HFFc6 (cell line): ENCODE data around the gene BORCS5. TPM values are rescaled to one million over a fixed set of nuclear protein-coding genes. Genes with fewer than 3 reads are reported as not detected.

Experiments
- DNase-seq: peaks from one replicate; pipeline ENCODE4 v3.0.0-alpha.2; 2018
- H3K27ac Mint-ChIP-seq: 2 replicates; pipeline ENCODE4 v1.8.0; 2020; ENCODE audit warnings: mild to moderate bottlenecking, mixed read lengths
- H3K27me3 Mint-ChIP-seq: 2 replicates; pipeline ENCODE4 v1.8.0; 2021; ENCODE audit warnings: mild to moderate bottlenecking, moderate library complexity, mixed read lengths; ENCODE audit not compliant: insufficient read depth
- H3K36me3 Mint-ChIP-seq: 2 replicates; pipeline ENCODE4 v1.8.0; 2021; ENCODE audit warnings: low read depth, mixed read lengths
- H3K4me1 Mint-ChIP-seq: 2 replicates; pipeline ENCODE4 v1.8.0; 2020; ENCODE audit warnings: low read depth, mixed read lengths
- H3K4me3 Mint-ChIP-seq: 2 replicates; pipeline ENCODE4 v1.8.0; 2020; ENCODE audit warnings: mild to moderate bottlenecking, moderate library complexity, mixed read lengths
- H3K9me3 Mint-ChIP-seq: 2 replicates; pipeline ENCODE4 v1.8.0; 2020; ENCODE audit warnings: mild to moderate bottlenecking, mixed read lengths
- CTCF ChIP-seq: fragments of 200-600 bp; sonication (generic); IDR thresholded peaks from 2 replicates; pipeline ENCODE4 v1.5.0; 2021; ENCODE audit warnings: antibody characterized with exemption, mild to moderate bottlenecking
- total RNA-seq, 6 experiments: library from RNA; stranded (reverse); fragmentation: NEBNext Ultra II Directional; extraction: Animal tissue kit (Norgen Biotek cat#: 25700); gene quantifications; 2 replicates in 1 of 6; 3 replicates in 5 of 6; pipeline ENCODE4 v1.2.3, GENCODE V29; 2021

Gene BORCS5
- total RNA-seq, 6 experiments from 2014 or later: 8.7 to 13.9 (median 10.6) TPM

- Mint-ChIP-seq H3K4me3 (no peak overlapping the region), H3K27ac (no peak overlapping the region; the same call in 1 of the 2 replicates), H3K36me3 (no peaks in the 10 kb centered on the region), H3K9me3 (no peaks in the 10 kb centered on the region), H3K4me1 (peaks cover 19% of the 10 kb centered on the region), H3K27me3 (no peaks in the 10 kb centered on the region)
- TF ChIP-seq CTCF: no peak
- DNase-seq: no peak
Observed at GRCh38 chr12:12510551-12510950, 153.7 kb downstream of the BORCS5 start.

- H3K9me3 Mint-ChIP-seq: no peaks in the 10 kb centered on the region
- no peak overlapping the region for H3K27ac Mint-ChIP-seq
- no peak for DNase-seq
- TF ChIP-seq CTCF: no peak
- H3K27me3 Mint-ChIP-seq: no peaks in the 10 kb centered on the region
- H3K36me3 Mint-ChIP-seq: no peaks in the 10 kb centered on the region
- H3K4me1 Mint-ChIP-seq: peaks cover 12% of the 10 kb centered on the region
- no peak overlapping the region for H3K4me3 Mint-ChIP-seq
Observed at GRCh38 chr12:12511021-12511783, 154.3 kb downstream of the BORCS5 start.

- H3K27ac Mint-ChIP-seq: no peak overlapping the region
- no peaks in the 10 kb centered on the region for H3K9me3 Mint-ChIP-seq
- H3K27me3 Mint-ChIP-seq: no peaks in the 10 kb centered on the region
- DNase-seq: no peak
- no peaks in the 10 kb centered on the region for H3K36me3 Mint-ChIP-seq
- peaks cover 3% of the 10 kb centered on the region for H3K4me1 Mint-ChIP-seq
- no peak for TF ChIP-seq CTCF
- H3K4me3 Mint-ChIP-seq: no peak overlapping the region
Observed at GRCh38 chr12:12511895-12512711, 155.2 kb downstream of the BORCS5 start.

- Mint-ChIP-seq H3K4me3 (no peak overlapping the region), H3K36me3 (no peaks in the 10 kb centered on the region), H3K4me1 (peaks cover 2% of the 10 kb centered on the region), H3K27me3 (no peaks in the 10 kb centered on the region), H3K9me3 (no peaks in the 10 kb centered on the region), H3K27ac (no peak overlapping the region)
- DNase-seq: no peak
- no peak for TF ChIP-seq CTCF
Observed at GRCh38 chr12:12513416-12514006, 156.6 kb downstream of the BORCS5 start.

GRCh38 chr12:12518464-12518845 is 161.6 kb downstream of the BORCS5 start:
- peaks cover 7% of the 10 kb centered on the region for H3K4me1 Mint-ChIP-seq
- H3K36me3 Mint-ChIP-seq: no peaks in the 10 kb centered on the region
- no peaks in the 10 kb centered on the region for H3K9me3 Mint-ChIP-seq
- no peak for DNase-seq
- H3K4me3 Mint-ChIP-seq: no peak overlapping the region
- no peaks in the 10 kb centered on the region for H3K27me3 Mint-ChIP-seq
- no peak for TF ChIP-seq CTCF
- H3K27ac Mint-ChIP-seq: no peak overlapping the region
